Measurements from ENCODE around the gene ZCCHC14.

ZCCHC14 gene

GRCh38 chr16:87474017-87474416, 18.8 kb downstream of the ZCCHC14 start:
- no peak for DNase-seq

- DNase-seq, result no peak
Observed at GRCh38 chr16:87472935-87473334, 19.9 kb downstream of the ZCCHC14 start.

GRCh38 chr16:87472142-87472778, 20.6 kb downstream of the ZCCHC14 start:
- no peak for DNase-seq

- DNase-seq, result no peak
Observed at GRCh38 chr16:87471278-87472141, 21.3 kb downstream of the ZCCHC14 start.

GRCh38 chr16:87470332-87470731, 22.5 kb downstream of the ZCCHC14 start:
- no peak for DNase-seq

- DNase-seq, result no peak
Observed at GRCh38 chr16:87469169-87469568, 23.7 kb downstream of the ZCCHC14 start.

GRCh38 chr16:87468550-87468949, 24.3 kb downstream of the ZCCHC14 start:
- no peak for DNase-seq

GRCh38 chr16:87466975-87467501, 25.8 kb downstream of the ZCCHC14 start:
- DNase-seq, result no peak

GRCh38 chr16:87465879-87466278, 26.9 kb downstream of the ZCCHC14 start:
- no peak for DNase-seq

GRCh38 chr16:87465306-87465705, 27.5 kb downstream of the ZCCHC14 start:
- DNase-seq, result no peak

GRCh38 chr16:87464691-87465300, 28.0 kb downstream of the ZCCHC14 start:
- no peak for DNase-seq

- DNase-seq, result peak; percentile 13
Observed at GRCh38 chr16:87463722-87464690, 28.8 kb downstream of the ZCCHC14 start.

GRCh38 chr16:87461466-87461991, 31.3 kb downstream of the ZCCHC14 start:
- DNase-seq, result peak; percentile 6

GRCh38 chr16:87460936-87461335, 31.9 kb downstream of the ZCCHC14 start:
- no peak for DNase-seq

GRCh38 chr16:87459833-87460232, 33.0 kb downstream of the ZCCHC14 start:
- DNase-seq, result no peak

- no peak for DNase-seq
Observed at GRCh38 chr16:87459027-87459426, 33.8 kb downstream of the ZCCHC14 start.

- no peak for DNase-seq
Observed at GRCh38 chr16:87458424-87458915, 34.4 kb downstream of the ZCCHC14 start.

GRCh38 chr16:87457709-87458423, 35.0 kb downstream of the ZCCHC14 start:
- no peak for DNase-seq

- no peak for DNase-seq
Observed at GRCh38 chr16:87457061-87457611, 35.7 kb downstream of the ZCCHC14 start.

GRCh38 chr16:87454391-87454790, 38.4 kb downstream of the ZCCHC14 start:
- no peak for DNase-seq

GRCh38 chr16:87453326-87453725, 39.5 kb downstream of the ZCCHC14 start:
- DNase-seq, result no peak
